PFSK-1 (cell line): Measurements from ENCODE around the gene RGS6.

Source experiments
- FOXP2 ChIP-seq: optimal IDR thresholded peaks from 2 replicates; pipeline ENCODE3; 2011; ENCODE audit warnings: borderline replicate concordance, control low read depth, inconsistent platforms; ENCODE audit not compliant: insufficient read depth; ENCODE audit errors: extremely low read length, extremely low read depth
- POLR2AphosphoS5 ChIP-seq: IDR thresholded peaks from 2 replicates; pipeline ENCODE4 v1.6.1; 2012; ENCODE audit warnings: low read depth, mild to moderate bottlenecking, control low read depth, low read length, moderate library complexity
- SIN3A ChIP-seq: IDR thresholded peaks from 2 replicates; pipeline ENCODE4 v1.6.1; 2012; ENCODE audit warnings: mild to moderate bottlenecking, low read length, moderate library complexity, borderline replicate concordance; ENCODE audit not compliant: insufficient read depth
- TAF1 ChIP-seq: IDR thresholded peaks from 2 replicates; pipeline ENCODE4 v1.6.1; 2012; ENCODE audit warnings: low read length, control low read depth, borderline replicate concordance; ENCODE audit not compliant: insufficient read depth
- TF ChIP-seq, protein P1 (sequence below), 2 experiments: IDR thresholded peaks; 2 replicates each; pipeline versions ENCODE4 v1.6.1 to v1.8.0; 2011 to 2012; ENCODE audit warnings: low read depth in 2 of 2, low read length in 2 of 2, control low read depth in 1 of 2, inconsistent platforms in 1 of 2, mild to moderate bottlenecking in 1 of 2, moderate library complexity in 1 of 2; ENCODE audit not compliant: insufficient read depth in 1 of 2

DNA sequence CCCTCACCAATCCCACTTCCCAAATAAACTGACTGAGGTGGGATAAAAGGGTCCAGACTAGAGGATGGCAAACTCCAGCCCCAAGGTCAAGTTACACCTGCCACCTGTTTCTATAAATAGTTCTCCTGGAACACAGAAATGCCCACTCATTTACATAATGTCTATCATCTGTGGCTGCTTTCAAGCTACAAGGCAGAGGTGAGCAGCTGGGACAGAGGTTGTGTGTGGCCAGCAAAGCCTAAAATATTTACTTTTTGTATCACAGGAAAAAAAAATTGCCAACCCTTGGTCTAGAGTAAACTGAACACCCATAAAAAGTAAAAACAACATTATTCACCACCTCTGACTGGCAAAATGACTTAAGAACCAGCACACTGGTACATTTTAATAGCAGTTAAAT lies 269.4 kb downstream of the RGS6 start:
- TF ChIP-seq POLR2AphosphoS5 (no peak), SIN3A (no peak), FOXP2 (no peak), TAF1 (no peak)
- TF ChIP-seq, protein P1, sequence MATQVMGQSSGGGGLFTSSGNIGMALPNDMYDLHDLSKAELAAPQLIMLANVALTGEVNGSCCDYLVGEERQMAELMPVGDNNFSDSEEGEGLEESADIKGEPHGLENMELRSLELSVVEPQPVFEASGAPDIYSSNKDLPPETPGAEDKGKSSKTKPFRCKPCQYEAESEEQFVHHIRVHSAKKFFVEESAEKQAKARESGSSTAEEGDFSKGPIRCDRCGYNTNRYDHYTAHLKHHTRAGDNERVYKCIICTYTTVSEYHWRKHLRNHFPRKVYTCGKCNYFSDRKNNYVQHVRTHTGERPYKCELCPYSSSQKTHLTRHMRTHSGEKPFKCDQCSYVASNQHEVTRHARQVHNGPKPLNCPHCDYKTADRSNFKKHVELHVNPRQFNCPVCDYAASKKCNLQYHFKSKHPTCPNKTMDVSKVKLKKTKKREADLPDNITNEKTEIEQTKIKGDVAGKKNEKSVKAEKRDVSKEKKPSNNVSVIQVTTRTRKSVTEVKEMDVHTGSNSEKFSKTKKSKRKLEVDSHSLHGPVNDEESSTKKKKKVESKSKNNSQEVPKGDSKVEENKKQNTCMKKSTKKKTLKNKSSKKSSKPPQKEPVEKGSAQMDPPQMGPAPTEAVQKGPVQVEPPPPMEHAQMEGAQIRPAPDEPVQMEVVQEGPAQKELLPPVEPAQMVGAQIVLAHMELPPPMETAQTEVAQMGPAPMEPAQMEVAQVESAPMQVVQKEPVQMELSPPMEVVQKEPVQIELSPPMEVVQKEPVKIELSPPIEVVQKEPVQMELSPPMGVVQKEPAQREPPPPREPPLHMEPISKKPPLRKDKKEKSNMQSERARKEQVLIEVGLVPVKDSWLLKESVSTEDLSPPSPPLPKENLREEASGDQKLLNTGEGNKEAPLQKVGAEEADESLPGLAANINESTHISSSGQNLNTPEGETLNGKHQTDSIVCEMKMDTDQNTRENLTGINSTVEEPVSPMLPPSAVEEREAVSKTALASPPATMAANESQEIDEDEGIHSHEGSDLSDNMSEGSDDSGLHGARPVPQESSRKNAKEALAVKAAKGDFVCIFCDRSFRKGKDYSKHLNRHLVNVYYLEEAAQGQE (IDR thresholded peaks at IDR 0.05; ENCODE audit: insufficient read depth in 1 of 2, low read depth in 2 of 2, low read length in 2 of 2), result no peak
